Epidermal melanocyte (primary cell): ENCODE results near the gene RARA.

Experiments used
- DNase-seq: peaks from one replicate; pipeline ENCODE4 v3.0.0; 2011; ENCODE audit warnings: low spot score; ENCODE audit not compliant: insufficient read length

Gene RARA

GRCh38 chr17:40309031-40309948 lies at the start of gene RARA:
Gene RARA (plus strand): TSS chr17:40309180. CDS start chr17:40331219, 22,039 bp downstream.
- DNase-seq: peak; percentile 27

GRCh38 chr17:40259505-40259904 lies 49.5 kb upstream of the RARA start:
- DNase-seq: no peak

- DNase-seq: no peak
These were observed 48.5 kb upstream of the RARA start for GRCh38 chr17:40260528-40260927.

GRCh38 chr17:40264458-40265185 lies 44.4 kb upstream of the RARA start:
- DNase-seq: no peak

- DNase-seq: no peak
These were observed 43.6 kb upstream of the RARA start for GRCh38 chr17:40265337-40265736.

GRCh38 chr17:40266882-40267281 lies 42.1 kb upstream of the RARA start:
- DNase-seq: no peak

- no peak for DNase-seq
These were observed 40.8 kb upstream of the RARA start for GRCh38 chr17:40268141-40268712.

GRCh38 chr17:40278414-40278813 lies 30.6 kb upstream of the RARA start:
- no peak for DNase-seq

GRCh38 chr17:40279402-40279801 lies 29.6 kb upstream of the RARA start:
- no peak for DNase-seq

- no peak for DNase-seq
These were observed 27.3 kb upstream of the RARA start for GRCh38 chr17:40281663-40282062.

GRCh38 chr17:40283662-40284061 lies 25.3 kb upstream of the RARA start:
- DNase-seq: no peak

GRCh38 chr17:40284085-40284713 lies 24.8 kb upstream of the RARA start:
- peak; percentile 44 for DNase-seq

- DNase-seq: no peak
These were observed 22.5 kb upstream of the RARA start for GRCh38 chr17:40286473-40286872.

GRCh38 chr17:40287159-40287493 lies 21.9 kb upstream of the RARA start:
- no peak for DNase-seq

- peak; percentile 92 for DNase-seq
These were observed 21.2 kb upstream of the RARA start, which contains the start of gene CDC6 for GRCh38 chr17:40287494-40288369. Gene CDC6 (plus strand): TSS chr17:40287879. CDS start chr17:40289421, 1,542 bp downstream.

GRCh38 chr17:40290629-40291280 lies 18.2 kb upstream of the RARA start:
- DNase-seq: no peak

GRCh38 chr17:40291281-40291664 lies 17.7 kb upstream of the RARA start:
- no peak for DNase-seq

- DNase-seq: no peak
These were observed 15.6 kb upstream of the RARA start for GRCh38 chr17:40293363-40293762.

- DNase-seq: no peak
These were observed 13.2 kb upstream of the RARA start for GRCh38 chr17:40295488-40296436.
